Neuron (in vitro differentiated cells): ENCODE results near the gene CCNYL1.

Experiments used
- H2AFZ ChIP-seq: one replicate; pipeline ENCODE4 v1.6.1; 2013; ENCODE audit warnings: low read depth, mild to moderate bottlenecking, inconsistent platforms, low read length, moderate library complexity
- H3K27me3 ChIP-seq: one replicate; pipeline ENCODE4 v1.6.1; 2013; ENCODE audit warnings: low read length; ENCODE audit not compliant: insufficient read depth
- H3K36me3 ChIP-seq: one replicate; pipeline ENCODE4 v1.6.1; 2013; ENCODE audit warnings: low read length; ENCODE audit not compliant: insufficient read depth
- H3K4me1 ChIP-seq: one replicate; pipeline ENCODE4 v1.6.1; 2013; ENCODE audit warnings: low read length; ENCODE audit not compliant: insufficient read depth
- H3K4me3 ChIP-seq: 2 replicates; pipeline ENCODE4 v1.5.1; 2013; ENCODE audit warnings: mild to moderate bottlenecking, low read length, moderate library complexity
- H3K9me3 ChIP-seq: one replicate; pipeline ENCODE4 v1.6.1; 2013; ENCODE audit warnings: low read length

The CCNYL1 gene

DNA sequence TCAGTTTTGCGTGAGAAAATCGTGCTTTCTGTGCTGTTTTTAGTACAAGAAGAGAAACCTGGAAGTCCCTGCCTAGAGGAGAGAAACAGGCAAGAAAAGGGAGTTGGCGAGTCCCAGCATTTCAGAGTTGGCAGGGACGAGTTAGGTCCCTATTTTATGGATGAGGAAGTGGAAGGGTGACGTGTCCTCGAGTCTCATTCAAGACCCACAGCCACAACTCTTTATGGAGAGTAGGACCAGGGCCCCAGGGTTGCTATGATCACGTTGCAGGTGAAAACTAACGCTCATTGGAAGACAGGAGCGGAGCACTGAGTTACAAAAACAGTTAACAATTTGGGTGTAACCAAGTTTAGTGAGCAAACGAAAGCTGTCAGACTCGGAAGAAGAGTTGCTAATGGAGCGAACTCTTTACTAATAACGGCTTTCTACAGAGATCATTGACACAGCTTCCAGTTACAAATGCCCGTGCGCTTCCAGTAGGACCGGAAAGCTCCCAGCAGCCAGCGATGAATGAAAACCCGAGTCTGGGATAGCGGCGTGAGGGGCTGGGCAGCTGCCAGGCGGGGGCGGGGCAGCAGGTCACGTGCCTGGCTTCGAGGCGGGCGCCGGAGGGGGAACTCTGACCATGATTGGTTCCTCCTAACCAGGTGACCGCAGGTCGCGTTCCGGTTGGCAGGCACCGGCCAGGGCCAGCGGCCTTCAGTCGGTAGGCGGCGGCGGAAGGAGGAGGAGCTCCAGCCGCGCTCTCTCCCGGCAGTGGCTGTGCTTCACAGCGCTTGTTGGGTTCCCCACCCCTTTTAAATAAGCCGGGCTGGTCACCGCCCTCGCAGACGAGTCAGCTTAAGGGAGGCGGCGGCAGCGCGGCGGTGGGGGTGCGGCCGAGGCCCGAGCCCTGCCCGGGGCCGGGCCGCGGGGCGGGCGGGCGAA lies at the start of gene CCNYL1:
TSS of gene CCNYL1 (plus strand) at position 827 of the 927 bp plus-strand sequence. CDS start 257 bp downstream, outside the sequence.
- peaks cover 5% of the 10 kb centered on the region for H3K4me1 ChIP-seq
- H2AFZ ChIP-seq: peak within 1 kb of the TSS; percentile 89
- H3K9me3 ChIP-seq: no peaks in the 10 kb centered on the region
- H3K36me3 ChIP-seq: no peaks in the 10 kb centered on the region
- no peaks in the 10 kb centered on the region for H3K27me3 ChIP-seq
- H3K4me3 ChIP-seq: peak within 1 kb of the TSS; percentile 85

- no peaks in the 10 kb centered on the region for H3K36me3 ChIP-seq
- H3K4me1 ChIP-seq: no peaks in the 10 kb centered on the region
- H3K9me3 ChIP-seq: no peaks in the 10 kb centered on the region
- H3K4me3 ChIP-seq: no peak overlapping the region
- H3K27me3 ChIP-seq: no peaks in the 10 kb centered on the region
- H2AFZ ChIP-seq: no peak overlapping the region
Measured at GRCh38 chr2:207662203-207662602, 49.2 kb upstream of the CCNYL1 start.

DNA sequence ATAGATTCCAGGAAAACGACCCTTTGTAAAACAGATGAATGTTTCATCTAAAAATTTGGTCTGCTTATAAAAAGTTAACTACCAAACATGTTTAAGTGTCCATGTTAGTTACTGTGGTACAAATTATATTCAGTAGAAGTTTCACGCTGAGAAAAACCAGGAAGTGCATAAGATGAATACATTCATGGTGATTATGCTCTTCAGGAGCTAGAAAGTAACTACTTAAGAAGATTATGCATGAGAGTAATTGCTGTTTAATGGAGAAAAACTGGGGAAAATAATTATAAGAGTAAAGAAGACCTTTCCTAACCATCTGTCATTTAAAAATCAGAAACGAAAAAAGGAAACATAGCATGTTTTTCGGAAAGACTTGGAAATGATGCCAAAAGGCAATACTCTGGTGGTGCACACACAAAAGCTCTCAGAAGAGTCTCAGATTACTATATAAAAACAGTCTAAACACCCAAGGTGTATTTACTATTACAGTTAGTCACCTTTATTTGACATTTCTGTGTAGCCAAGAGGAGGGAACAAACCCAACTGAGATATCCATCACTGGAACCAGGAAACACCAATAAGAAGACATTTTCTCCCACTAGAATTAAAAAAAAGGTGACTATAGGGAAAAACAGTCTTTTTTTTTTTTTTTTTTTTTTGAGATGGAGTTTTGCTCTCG lies 47.4 kb upstream of the CCNYL1 start:
- Histone ChIP-seq H3K36me3 (no peaks in the 10 kb centered on the region), H3K9me3 (no peaks in the 10 kb centered on the region), H3K27me3 (no peaks in the 10 kb centered on the region), H2AFZ (no peak overlapping the region), H3K4me1 (no peaks in the 10 kb centered on the region), H3K4me3 (no peak overlapping the region)

GRCh38 chr2:207670887-207671286 lies 40.6 kb upstream of the CCNYL1 start:
- Histone ChIP-seq H3K9me3 (no peaks in the 10 kb centered on the region), H3K36me3 (no peaks in the 10 kb centered on the region), H3K4me3 (no peak overlapping the region), H3K4me1 (no peaks in the 10 kb centered on the region), H3K27me3 (no peaks in the 10 kb centered on the region), H2AFZ (no peak overlapping the region)

DNA sequence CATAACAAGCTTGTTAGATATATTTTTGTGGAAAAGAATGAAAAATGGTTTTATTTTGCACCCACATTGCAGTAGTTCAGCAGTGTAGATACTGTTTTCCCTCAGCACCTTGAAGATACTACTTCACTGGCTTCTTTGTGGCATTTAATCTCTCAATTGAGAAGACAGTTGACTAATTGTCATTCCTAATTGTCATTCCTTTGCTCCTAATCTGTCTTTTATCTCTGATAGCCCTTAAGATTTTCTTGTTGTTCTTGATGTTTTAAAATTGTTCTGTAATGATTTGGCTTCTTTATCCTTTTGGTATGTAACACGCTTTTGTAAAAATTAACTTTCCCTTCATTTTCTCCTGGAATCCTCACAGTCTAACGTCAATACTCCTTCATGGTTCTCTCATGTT lies 38.0 kb upstream of the CCNYL1 start:
- H2AFZ ChIP-seq: no peak overlapping the region
- no peak overlapping the region for H3K4me3 ChIP-seq
- H3K36me3 ChIP-seq: no peaks in the 10 kb centered on the region
- H3K9me3 ChIP-seq: no peaks in the 10 kb centered on the region
- H3K4me1 ChIP-seq: no peaks in the 10 kb centered on the region
- no peaks in the 10 kb centered on the region for H3K27me3 ChIP-seq

GRCh38 chr2:207674266-207674774 lies 37.1 kb upstream of the CCNYL1 start:
- Histone ChIP-seq H3K27me3 (no peaks in the 10 kb centered on the region), H2AFZ (no peak overlapping the region), H3K4me3 (no peak overlapping the region), H3K4me1 (no peaks in the 10 kb centered on the region), H3K36me3 (no peaks in the 10 kb centered on the region), H3K9me3 (no peaks in the 10 kb centered on the region)

GRCh38 chr2:207674826-207675225 lies 36.6 kb upstream of the CCNYL1 start:
- no peaks in the 10 kb centered on the region for H3K4me1 ChIP-seq
- no peaks in the 10 kb centered on the region for H3K36me3 ChIP-seq
- H3K4me3 ChIP-seq: no peak overlapping the region
- H3K9me3 ChIP-seq: no peaks in the 10 kb centered on the region
- H3K27me3 ChIP-seq: no peaks in the 10 kb centered on the region
- no peak overlapping the region for H2AFZ ChIP-seq

GRCh38 chr2:207676827-207677354 lies 34.5 kb upstream of the CCNYL1 start:
- Histone ChIP-seq H3K36me3 (no peaks in the 10 kb centered on the region), H3K4me3 (no peak overlapping the region), H2AFZ (no peak overlapping the region), H3K27me3 (no peaks in the 10 kb centered on the region), H3K4me1 (no peaks in the 10 kb centered on the region), H3K9me3 (no peaks in the 10 kb centered on the region)

- no peaks in the 10 kb centered on the region for H3K27me3 ChIP-seq
- no peaks in the 10 kb centered on the region for H3K4me1 ChIP-seq
- no peaks in the 10 kb centered on the region for H3K36me3 ChIP-seq
- no peak overlapping the region for H2AFZ ChIP-seq
- H3K9me3 ChIP-seq: no peaks in the 10 kb centered on the region
- no peak overlapping the region for H3K4me3 ChIP-seq
Measured at GRCh38 chr2:207681431-207681830, 30.0 kb upstream of the CCNYL1 start.

DNA sequence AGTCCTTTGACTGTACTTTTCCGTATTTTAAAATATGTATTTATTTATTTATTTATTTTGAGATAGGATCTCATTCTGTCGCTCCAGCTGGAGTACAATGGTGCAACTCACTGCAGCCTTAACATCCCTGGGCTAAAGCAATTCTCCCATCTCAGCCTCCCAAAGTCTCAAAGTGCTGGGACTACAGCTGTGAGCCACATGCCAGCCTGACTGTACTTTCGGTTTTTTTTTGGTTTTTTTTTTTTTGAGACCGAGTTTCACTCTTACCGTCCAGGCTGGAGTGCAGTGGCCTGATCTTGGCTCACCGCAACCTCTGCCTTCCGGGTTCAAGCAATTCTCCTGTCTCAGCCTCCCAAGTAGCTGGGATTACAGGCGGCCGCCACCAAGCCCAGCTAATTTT lies 28.9 kb upstream of the CCNYL1 start:
- Histone ChIP-seq H3K36me3 (no peaks in the 10 kb centered on the region), H3K9me3 (no peaks in the 10 kb centered on the region), H3K27me3 (no peaks in the 10 kb centered on the region), H2AFZ (no peak overlapping the region), H3K4me3 (no peak overlapping the region), H3K4me1 (no peaks in the 10 kb centered on the region)

- Histone ChIP-seq H3K4me3 (no peak overlapping the region), H2AFZ (no peak overlapping the region), H3K4me1 (no peaks in the 10 kb centered on the region), H3K27me3 (no peaks in the 10 kb centered on the region), H3K36me3 (no peaks in the 10 kb centered on the region), H3K9me3 (no peaks in the 10 kb centered on the region)
Measured at GRCh38 chr2:207683438-207683837, 28.0 kb upstream of the CCNYL1 start.

DNA sequence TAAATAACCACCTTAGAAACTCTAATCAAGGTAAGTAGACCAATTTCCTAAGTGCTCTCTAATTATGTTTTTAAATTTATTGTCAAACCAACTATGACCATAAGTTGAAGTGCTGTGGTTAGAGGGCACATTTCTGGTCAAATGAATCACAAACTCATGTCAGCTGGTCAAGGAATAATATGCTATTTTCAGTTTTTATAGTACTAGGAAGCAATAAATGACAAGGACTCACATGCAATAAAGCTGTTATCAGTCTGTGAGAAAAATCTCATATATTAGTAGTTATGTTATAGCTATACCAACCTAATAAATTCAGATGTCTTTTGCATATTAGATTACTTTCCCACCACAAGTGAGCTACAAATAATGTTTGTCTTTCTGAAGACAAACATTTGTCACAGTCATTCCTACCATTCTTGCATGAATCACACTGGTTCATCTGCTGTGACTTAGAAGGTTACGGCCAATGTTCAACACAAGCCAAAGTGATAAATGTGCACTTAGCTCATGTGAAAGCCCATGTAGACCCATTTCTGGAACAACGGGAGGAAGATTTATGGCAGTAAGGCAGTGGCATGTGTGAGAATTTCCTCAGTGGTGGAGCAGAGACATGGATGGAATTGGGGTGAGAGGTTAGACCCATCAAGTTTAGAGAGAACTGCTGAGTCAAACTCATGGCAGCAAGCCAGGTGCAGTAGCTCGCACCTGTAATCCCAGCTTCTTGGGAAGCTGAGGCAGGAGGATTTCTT lies 27.4 kb upstream of the CCNYL1 start:
- Histone ChIP-seq H2AFZ (no peak overlapping the region), H3K27me3 (no peaks in the 10 kb centered on the region), H3K36me3 (no peaks in the 10 kb centered on the region), H3K9me3 (no peaks in the 10 kb centered on the region), H3K4me3 (no peak overlapping the region), H3K4me1 (no peaks in the 10 kb centered on the region)
